Muscle layer of duodenum (tissue), 2 donors: ENCODE measurements around the gene RAC2.

ENCODE experiments used
- H3K27ac ChIP-seq: one replicate; pipeline ENCODE4 v1.7.0; 2013; ENCODE audit warnings: mild to moderate bottlenecking, low read length
- H3K27me3 ChIP-seq: one replicate; pipeline ENCODE4 v1.7.0; 2013; ENCODE audit warnings: low read depth, mild to moderate bottlenecking, control low read depth, low read length
- H3K36me3 ChIP-seq, 2 donors: one replicate each; pipeline ENCODE4 v1.7.0; 2013; ENCODE audit warnings: low read length in 2 of 2, control low read depth in 1 of 2, mild to moderate bottlenecking in 1 of 2; ENCODE audit not compliant: insufficient read depth in 2 of 2, control insufficient read depth in 1 of 2
- H3K4me1 ChIP-seq, 2 donors: one replicate each; pipeline ENCODE4 v1.7.0; 2013; ENCODE audit warnings: low read length in 2 of 2, mild to moderate bottlenecking in 2 of 2, control low read depth in 1 of 2, moderate library complexity in 1 of 2; ENCODE audit not compliant: insufficient read depth in 2 of 2, control insufficient read depth in 1 of 2
- H3K4me3 ChIP-seq, 2 donors: one replicate each; pipeline ENCODE4 v1.7.0; 2013; ENCODE audit warnings: low read length in 2 of 2, low read depth in 1 of 2, mild to moderate bottlenecking in 1 of 2
- H3K9me3 ChIP-seq, 2 donors: one replicate each; pipeline ENCODE4 v1.7.0; 2013; ENCODE audit warnings: low read length in 2 of 2, control low read depth in 1 of 2, mild to moderate bottlenecking in 1 of 2; ENCODE audit not compliant: control insufficient read depth in 1 of 2
- donor health status: healthy.

The RAC2 gene

DNA sequence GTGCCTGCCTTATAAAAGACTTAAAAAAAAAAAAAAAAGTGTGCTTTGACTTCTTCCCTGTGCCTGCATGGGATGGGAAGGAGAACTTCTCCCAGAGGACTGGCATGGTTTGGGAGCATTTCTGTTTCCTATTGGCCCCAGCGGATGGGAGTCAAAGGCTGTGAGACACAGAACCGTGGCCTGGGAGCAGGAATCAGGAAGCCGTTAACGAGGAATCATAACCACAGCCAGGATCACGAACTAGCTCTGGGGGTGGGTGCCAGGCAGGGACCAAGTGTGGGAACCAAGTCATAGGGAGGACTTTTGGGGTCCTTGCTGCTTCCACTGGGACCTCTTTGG, 56.5 kb downstream of the RAC2 start:
- no peaks in the 10 kb centered on the region for H3K27me3 ChIP-seq
- peaks cover 11 to 16% of the 10 kb centered on the region in 2 donors for H3K4me1 ChIP-seq
- peaks cover 0 to under 1% of the 10 kb centered on the region in 2 donors for H3K36me3 ChIP-seq
- H3K4me3 ChIP-seq, result peak overlapping the region; percentile 40 to 56
- no peaks in the 10 kb centered on the region for H3K9me3 ChIP-seq
- peak overlapping the region; percentile 74 for H3K27ac ChIP-seq

GRCh38 chr22:37186997-37187522, 57.0 kb downstream of the RAC2 start:
- H3K9me3 ChIP-seq, result no peaks in the 10 kb centered on the region
- H3K4me1 ChIP-seq, result peaks cover 11 to 16% of the 10 kb centered on the region in 2 donors
- peaks cover 0 to 5% of the 10 kb centered on the region in 2 donors for H3K36me3 ChIP-seq
- H3K27me3 ChIP-seq, result no peaks in the 10 kb centered on the region
- peak overlapping the region; percentile 74 for H3K27ac ChIP-seq
- peak overlapping the region; percentile 40 to 56 for H3K4me3 ChIP-seq

DNA sequence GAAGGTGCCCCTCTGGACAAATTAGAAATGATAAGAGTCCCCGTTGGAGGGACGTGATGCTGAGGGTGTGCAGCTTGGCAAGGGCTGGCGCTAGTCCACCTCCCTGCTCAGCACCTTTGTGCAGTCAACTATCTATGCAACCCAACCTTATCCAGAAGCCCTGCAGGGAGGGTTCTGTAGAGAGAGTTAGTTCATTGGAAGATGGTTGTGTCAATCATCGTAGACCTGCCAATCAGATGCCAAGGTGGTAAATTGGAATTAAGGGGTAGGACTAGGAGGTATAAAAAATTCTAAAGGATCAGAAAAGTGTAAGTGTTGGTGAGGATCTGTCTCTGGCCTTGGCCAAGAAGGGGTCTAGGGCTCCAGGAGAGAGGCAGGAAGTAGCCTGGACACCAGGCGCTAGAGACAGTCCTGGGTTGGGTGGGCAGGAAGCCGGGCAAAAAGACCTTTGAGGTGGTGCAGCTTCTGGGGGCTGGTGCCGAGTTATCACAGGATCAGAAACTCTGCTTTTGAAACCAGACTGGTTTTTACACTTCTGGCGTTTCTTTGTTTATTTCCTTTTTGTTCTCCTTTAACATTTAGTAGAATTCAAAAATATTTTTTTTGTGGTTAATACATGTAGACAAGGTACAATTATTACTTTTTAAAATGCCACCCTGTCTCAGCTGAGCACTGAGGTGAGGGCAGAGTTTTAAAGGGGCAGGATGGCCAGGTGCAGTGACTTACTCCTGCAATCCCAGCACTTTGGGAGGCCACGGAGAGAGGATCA, 57.7 kb downstream of the RAC2 start:
- Histone ChIP-seq H3K36me3 (peaks cover 0 to 5% of the 10 kb centered on the region in 2 donors), H3K4me1 (peaks cover 11 to 16% of the 10 kb centered on the region in 2 donors), H3K27ac (no peak overlapping the region), H3K27me3 (no peaks in the 10 kb centered on the region), H3K4me3 (no peak overlapping the region), H3K9me3 (no peaks in the 10 kb centered on the region)

DNA sequence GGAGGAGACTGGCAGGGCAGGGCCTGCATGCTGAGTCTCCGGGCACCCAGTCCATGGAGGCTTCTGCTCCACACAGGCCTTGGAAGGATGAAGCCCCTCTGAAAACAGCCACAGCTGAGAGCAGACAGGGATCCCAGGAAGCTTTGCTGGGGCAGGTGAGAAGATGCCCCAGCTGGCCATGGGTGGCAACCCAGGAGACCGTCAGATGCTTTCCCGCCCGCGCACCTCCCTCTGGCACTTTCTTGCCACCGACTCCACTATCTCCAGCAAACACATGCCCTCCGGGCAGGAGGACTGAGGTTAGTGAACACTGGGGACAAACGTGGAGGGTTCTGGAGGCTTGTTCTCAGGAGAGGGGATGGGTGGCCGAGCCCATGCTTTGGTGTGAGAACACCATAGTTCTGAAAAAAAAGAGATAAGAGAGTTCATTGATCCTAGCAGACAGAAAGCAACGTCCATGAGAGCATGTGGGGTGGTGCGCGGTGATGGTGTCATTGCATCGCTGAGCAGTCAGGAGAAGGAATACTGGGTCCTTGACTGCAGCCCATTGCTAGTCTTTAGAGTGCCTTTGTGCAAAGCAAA, 58.3 kb downstream of the RAC2 start:
- Histone ChIP-seq H3K4me3 (no peak overlapping the region), H3K27ac (no peak overlapping the region), H3K27me3 (no peaks in the 10 kb centered on the region), H3K9me3 (no peaks in the 10 kb centered on the region), H3K36me3 (peaks cover 0 to 5% of the 10 kb centered on the region in 2 donors), H3K4me1 (peaks cover 11 to 16% of the 10 kb centered on the region in 2 donors)

- Histone ChIP-seq H3K4me3 (no peak overlapping the region), H3K27ac (no peak overlapping the region), H3K9me3 (no peaks in the 10 kb centered on the region), H3K4me1 (peaks cover 11 to 16% of the 10 kb centered on the region in 2 donors), H3K27me3 (no peaks in the 10 kb centered on the region), H3K36me3 (peaks cover 0 to 5% of the 10 kb centered on the region in 2 donors)
Measured at GRCh38 chr22:37184816-37185541, 59.1 kb downstream of the RAC2 start.

DNA sequence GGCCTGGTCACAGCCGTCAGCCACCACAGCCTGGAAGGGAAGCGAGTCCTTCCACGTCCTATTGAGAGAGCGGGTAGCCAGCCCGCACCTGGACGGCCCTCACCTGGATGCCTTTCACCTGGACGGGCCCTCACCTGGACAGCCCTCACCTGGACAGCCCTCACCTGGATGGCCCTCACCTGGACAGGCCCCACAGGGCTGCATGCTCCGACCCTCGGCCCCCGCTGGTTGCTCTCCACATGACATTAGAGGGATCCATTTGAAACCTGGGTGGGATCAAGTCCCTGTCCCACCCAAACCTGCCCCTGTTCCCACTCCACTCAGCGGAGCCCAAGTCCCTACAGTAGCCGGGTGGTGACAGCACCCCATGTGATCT, 59.7 kb downstream of the RAC2 start:
- no peaks in the 10 kb centered on the region for H3K27me3 ChIP-seq
- H3K9me3 ChIP-seq, result no peaks in the 10 kb centered on the region
- H3K36me3 ChIP-seq, result peaks cover 0 to 5% of the 10 kb centered on the region in 2 donors
- peaks cover 11 to 16% of the 10 kb centered on the region in 2 donors for H3K4me1 ChIP-seq
- H3K27ac ChIP-seq, result no peak overlapping the region
- no peak overlapping the region for H3K4me3 ChIP-seq

GRCh38 chr22:37183432-37184379, 60.4 kb downstream of the RAC2 start:
- Histone ChIP-seq H3K27ac (no peak overlapping the region), H3K9me3 (no peaks in the 10 kb centered on the region), H3K4me1 (peaks cover 9 to 16% of the 10 kb centered on the region in 2 donors)

GRCh38 chr22:37182949-37183245, 61.2 kb downstream of the RAC2 start:
- no peak overlapping the region for H3K4me3 ChIP-seq
- no peaks in the 10 kb centered on the region for H3K9me3 ChIP-seq
- peaks cover 0 to 5% of the 10 kb centered on the region in 2 donors for H3K36me3 ChIP-seq
- H3K27ac ChIP-seq, result no peak overlapping the region
- no peaks in the 10 kb centered on the region for H3K27me3 ChIP-seq
- H3K4me1 ChIP-seq, result peaks cover 8 to 17% of the 10 kb centered on the region in 2 donors

More at GRCh38 chr22:37183432-37184379, 60.4 kb downstream of the RAC2 start:
- H3K27me3 ChIP-seq, result no peaks in the 10 kb centered on the region
- H3K4me3 ChIP-seq, result no peak overlapping the region
- H3K36me3 ChIP-seq, result peaks cover 0 to 5% of the 10 kb centered on the region in 2 donors

DNA sequence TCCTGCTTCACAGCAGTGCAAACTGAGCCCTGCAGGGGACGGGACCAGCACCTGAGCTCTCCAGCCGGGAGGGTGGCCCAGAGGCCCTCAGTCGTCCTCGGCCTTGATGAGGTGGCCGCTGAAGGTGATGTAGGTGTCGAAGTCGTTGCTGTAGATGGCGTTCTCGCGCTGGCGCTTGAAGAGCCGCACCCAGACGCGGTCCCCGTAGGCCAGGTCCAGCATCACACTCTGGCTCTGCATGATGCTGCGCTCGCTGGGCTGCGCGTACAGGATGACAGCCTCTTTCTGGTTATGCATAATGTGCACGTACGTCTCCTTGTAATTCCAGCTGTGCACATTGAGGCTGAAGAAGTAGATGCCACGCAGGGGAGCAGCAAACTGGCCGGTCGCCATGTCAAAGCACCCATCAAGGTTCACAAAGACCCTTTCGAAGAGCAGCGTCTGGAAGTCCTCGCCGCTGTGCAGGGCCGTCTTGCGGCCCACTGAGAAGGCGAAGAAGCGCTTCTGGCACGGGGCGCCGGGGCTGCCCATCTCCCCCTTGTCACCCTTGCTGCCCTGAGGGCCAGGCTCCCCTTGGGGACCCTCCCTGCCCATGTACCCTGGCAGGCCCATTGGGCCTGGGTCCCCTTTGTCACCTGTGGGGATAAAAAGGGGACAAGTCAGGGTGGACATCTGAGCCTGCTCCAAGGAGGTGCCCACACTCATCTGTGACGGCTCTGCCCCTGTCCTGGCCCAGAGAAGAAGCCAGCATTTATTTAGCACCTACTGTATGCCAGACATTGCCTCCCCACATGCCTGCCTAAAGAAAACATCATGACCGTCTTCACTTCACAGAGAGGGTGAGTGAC, 61.7 kb downstream of the RAC2 start:
- H3K27me3 ChIP-seq, result no peaks in the 10 kb centered on the region
- no peaks in the 10 kb centered on the region for H3K9me3 ChIP-seq
- H3K4me1 ChIP-seq, result peaks cover 9 to 21% of the 10 kb centered on the region in 2 donors
- no peak overlapping the region for H3K27ac ChIP-seq
- H3K36me3 ChIP-seq, result peaks cover 0 to 5% of the 10 kb centered on the region in 2 donors
- no peak overlapping the region for H3K4me3 ChIP-seq

DNA sequence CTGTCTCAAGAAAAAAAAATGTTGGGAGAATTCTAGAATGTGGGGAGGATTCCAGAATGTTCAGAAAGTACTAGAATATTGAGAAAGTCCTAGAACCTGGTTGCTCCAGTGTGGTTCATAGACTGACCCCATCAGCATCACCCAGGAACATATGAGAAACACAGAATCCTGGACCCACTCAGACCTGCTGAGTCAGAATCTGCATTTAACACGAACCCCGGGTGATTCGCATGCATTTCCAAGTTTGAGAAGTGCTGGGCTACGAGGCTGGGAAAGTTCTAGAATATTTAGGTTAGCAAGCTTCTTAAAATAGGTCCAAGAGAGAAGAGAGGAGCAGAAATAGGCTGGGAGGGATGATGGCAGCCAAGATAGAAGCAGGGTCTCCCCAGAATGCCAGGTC, 62.4 kb downstream of the RAC2 start:
- Histone ChIP-seq H3K4me3 (no peak overlapping the region), H3K4me1 (peaks cover 13 to 22% of the 10 kb centered on the region in 2 donors), H3K27ac (no peak overlapping the region), H3K27me3 (no peaks in the 10 kb centered on the region), H3K36me3 (peaks cover 0 to 5% of the 10 kb centered on the region in 2 donors), H3K9me3 (no peaks in the 10 kb centered on the region)
